Progenitor cell of endocrine pancreas (in vitro differentiated cells): Measurements from ENCODE around the gene CCDC152. TPM values are rescaled to one million over a fixed set of nuclear protein-coding genes. Genes with fewer than 3 reads are reported as not detected.

Experiments used
- DNase-seq: peaks from one replicate; pipeline ENCODE4 v3.0.0; 2021; ENCODE audit warnings: low spot score; ENCODE audit not compliant: unreplicated experiment
- H3K27ac Mint-ChIP-seq: 2 replicates; pipeline ENCODE4 v1.8.0; 2021; ENCODE audit warnings: mild to moderate bottlenecking, moderate library complexity, mixed read lengths
- H3K27me3 Mint-ChIP-seq: 2 replicates; pipeline ENCODE4 v1.8.0; 2021; ENCODE audit warnings: mixed read lengths
- H3K36me3 Mint-ChIP-seq: 2 replicates; pipeline ENCODE4 v1.8.0; 2022; ENCODE audit warnings: mixed read lengths; ENCODE audit not compliant: insufficient read depth
- H3K4me1 Mint-ChIP-seq: 2 replicates; pipeline ENCODE4 v1.8.0; 2021; ENCODE audit warnings: low read depth, mixed read lengths
- H3K4me3 Mint-ChIP-seq: 2 replicates; pipeline ENCODE4 v1.8.0; 2021; ENCODE audit warnings: low read depth, mild to moderate bottlenecking, moderate library complexity, mixed read lengths
- H3K9me3 Mint-ChIP-seq: 2 replicates; pipeline ENCODE4 v1.8.0; 2021; ENCODE audit warnings: low read depth, mixed read lengths
- CTCF ChIP-seq: fragments of 200-600 bp; sonication (generic); IDR thresholded peaks from one replicate; pipeline ENCODE4 v1.5.0; 2021; ENCODE audit warnings: antibody characterized with exemption, mild to moderate bottlenecking; ENCODE audit not compliant: unreplicated experiment
- total RNA-seq: library from RNA; stranded (reverse); gene quantifications from 2 replicates; pipeline ENCODE4 v1.2.1, GENCODE V29; 2021

Gene CCDC152
- total RNA-seq, 1 donor from 2014 or later, result 0.17 TPM

- no peak overlapping the region for H3K27ac Mint-ChIP-seq
- H3K9me3 Mint-ChIP-seq, result peaks cover 13% of the 10 kb centered on the region
- TF ChIP-seq CTCF, result no peak
- H3K4me1 Mint-ChIP-seq, result no peaks in the 10 kb centered on the region
- H3K36me3 Mint-ChIP-seq, result no peaks in the 10 kb centered on the region
- no peak overlapping the region for H3K4me3 Mint-ChIP-seq
- H3K27me3 Mint-ChIP-seq, result peaks cover 4% of the 10 kb centered on the region
- no peak for DNase-seq
Observed at GRCh38 chr5:42761791-42762190, 5.2 kb downstream of the CCDC152 start.

- Mint-ChIP-seq H3K27me3 (no peaks in the 10 kb centered on the region), H3K36me3 (no peaks in the 10 kb centered on the region), H3K9me3 (peaks cover 13% of the 10 kb centered on the region), H3K4me1 (peaks cover 8% of the 10 kb centered on the region), H3K27ac (no peak overlapping the region), H3K4me3 (no peak overlapping the region)
- DNase-seq, result no peak
- peak; percentile 68 for TF ChIP-seq CTCF
Observed at GRCh38 chr5:42767491-42768105, 11.0 kb downstream of the CCDC152 start.

GRCh38 chr5:42768106-42768504, 11.5 kb downstream of the CCDC152 start:
- no peak overlapping the region for H3K4me3 Mint-ChIP-seq
- no peak for TF ChIP-seq CTCF
- H3K4me1 Mint-ChIP-seq, result peaks cover 11% of the 10 kb centered on the region
- H3K9me3 Mint-ChIP-seq, result peaks cover 13% of the 10 kb centered on the region
- no peak for DNase-seq
- no peaks in the 10 kb centered on the region for H3K36me3 Mint-ChIP-seq
- H3K27ac Mint-ChIP-seq, result no peak overlapping the region
- H3K27me3 Mint-ChIP-seq, result no peaks in the 10 kb centered on the region

GRCh38 chr5:42770003-42770402, 13.4 kb downstream of the CCDC152 start:
- Mint-ChIP-seq H3K4me3 (no peak overlapping the region), H3K4me1 (peaks cover 11% of the 10 kb centered on the region), H3K27me3 (peaks cover 16% of the 10 kb centered on the region), H3K27ac (no peak overlapping the region), H3K9me3 (peaks cover 10% of the 10 kb centered on the region), H3K36me3 (no peaks in the 10 kb centered on the region)
- no peak for DNase-seq
- no peak for TF ChIP-seq CTCF

- Mint-ChIP-seq H3K4me1 (peaks cover 11% of the 10 kb centered on the region), H3K9me3 (peaks cover 5% of the 10 kb centered on the region), H3K36me3 (no peaks in the 10 kb centered on the region), H3K27me3 (peaks cover 21% of the 10 kb centered on the region), H3K4me3 (no peak overlapping the region), H3K27ac (peak overlapping the region; percentile 2)
- DNase-seq, result no peak
- no peak for TF ChIP-seq CTCF
Observed at GRCh38 chr5:42772265-42772993, 15.8 kb downstream of the CCDC152 start.
